ENCODE measurements around the gene STXBP5L. TPM values are rescaled to one million over a fixed set of nuclear protein-coding genes. Genes with fewer than 3 reads are reported as not detected.

Gene STXBP5L
- total RNA-seq, 1 experiment from 2014 or later, result 5.9 TPM

DNA sequence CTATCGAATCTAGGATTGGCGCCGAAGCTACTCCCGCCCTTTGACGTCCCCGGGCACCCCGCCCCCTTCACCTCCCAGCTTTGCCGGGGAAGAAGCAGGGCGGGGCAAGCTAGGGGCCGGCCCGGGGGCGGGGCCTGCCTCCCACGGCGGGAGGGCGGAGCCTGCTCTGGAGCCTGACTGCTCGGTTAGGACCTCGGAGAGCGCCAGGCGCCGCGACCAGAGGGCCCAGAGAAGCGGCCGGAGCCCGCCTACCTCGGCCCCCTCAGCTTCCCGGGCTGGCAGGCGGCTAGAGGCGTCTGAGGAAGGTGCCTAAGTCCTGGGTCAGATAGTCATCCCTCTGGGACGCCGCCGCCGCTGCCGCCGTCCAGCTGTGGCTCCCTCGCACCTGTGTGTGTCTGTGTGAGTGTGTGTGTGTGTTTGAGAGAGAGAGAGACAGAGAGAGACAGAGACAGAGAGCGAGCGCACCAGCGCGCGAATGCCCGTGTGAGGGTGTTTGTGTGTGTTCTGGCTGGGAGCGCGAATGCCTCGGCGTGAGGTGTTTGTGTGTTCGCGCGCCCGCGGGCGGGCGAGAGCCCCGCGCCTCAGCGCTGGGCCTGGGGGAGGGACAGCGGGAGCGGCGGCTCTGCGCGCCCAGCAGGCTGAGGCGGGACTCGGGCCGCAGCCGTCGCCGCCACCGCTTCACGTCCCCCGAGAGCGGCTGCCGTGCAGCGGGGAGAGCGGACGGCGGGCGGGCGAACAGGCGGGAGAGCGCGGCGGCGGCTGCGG lies at the start of gene STXBP5L (continued):
- TF ChIP-seq AFF4 (CRISPR knock-in tag; IDR thresholded peaks at IDR 0.05; ENCODE audit: borderline replicate concordance), result peak; percentile 71; the same call in 1 of the 2 replicates
- 0 out of 2 replicates have a peak, but pooled peaks have one; percentile 20 for TF ChIP-seq RELA (CRISPR knock-in tag; IDR thresholded peaks at IDR 0.05; ENCODE audit: borderline replicate concordance)
- no peak for TF ChIP-seq ZNF317 (CRISPR knock-in tag; IDR thresholded peaks at IDR 0.05; ENCODE audit: borderline replicate concordance, low read depth)
- peak; percentile 53; the same call in 1 of the 2 replicates for TF ChIP-seq E2F1 (CRISPR knock-in tag; IDR thresholded peaks at IDR 0.05)
- TF ChIP-seq, protein P1, sequence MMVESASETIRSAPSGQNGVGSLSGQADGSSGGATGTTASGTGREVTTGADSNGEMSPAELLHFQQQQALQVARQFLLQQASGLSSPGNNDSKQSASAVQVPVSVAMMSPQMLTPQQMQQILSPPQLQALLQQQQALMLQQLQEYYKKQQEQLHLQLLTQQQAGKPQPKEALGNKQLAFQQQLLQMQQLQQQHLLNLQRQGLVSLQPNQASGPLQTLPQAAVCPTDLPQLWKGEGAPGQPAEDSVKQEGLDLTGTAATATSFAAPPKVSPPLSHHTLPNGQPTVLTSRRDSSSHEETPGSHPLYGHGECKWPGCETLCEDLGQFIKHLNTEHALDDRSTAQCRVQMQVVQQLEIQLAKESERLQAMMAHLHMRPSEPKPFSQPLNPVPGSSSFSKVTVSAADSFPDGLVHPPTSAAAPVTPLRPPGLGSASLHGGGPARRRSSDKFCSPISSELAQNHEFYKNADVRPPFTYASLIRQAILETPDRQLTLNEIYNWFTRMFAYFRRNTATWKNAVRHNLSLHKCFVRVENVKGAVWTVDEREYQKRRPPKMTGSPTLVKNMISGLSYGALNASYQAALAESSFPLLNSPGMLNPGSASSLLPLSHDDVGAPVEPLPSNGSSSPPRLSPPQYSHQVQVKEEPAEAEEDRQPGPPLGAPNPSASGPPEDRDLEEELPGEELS (CRISPR knock-in tag; IDR thresholded peaks at IDR 0.05), result peak; percentile 63; the same call in 1 of the 2 replicates
- 0 out of 2 replicates have a peak, but pooled peaks have one; percentile 28 for TF ChIP-seq KAT7 (CRISPR knock-in tag; IDR thresholded peaks at IDR 0.05; ENCODE audit: borderline replicate concordance)
- TF ChIP-seq CREM (CRISPR knock-in tag; IDR thresholded peaks at IDR 0.05), result 0 out of 2 replicates have a peak, but pooled peaks have one; percentile 62
- TF ChIP-seq ZNF232 (CRISPR knock-in tag; IDR thresholded peaks at IDR 0.05), result 0 out of 2 replicates have a peak, but pooled peaks have one; percentile 85
- TF ChIP-seq SMAD3 (CRISPR knock-in tag; IDR thresholded peaks at IDR 0.05; ENCODE audit: borderline replicate concordance), result peak; percentile 85; the same call in 1 of the 2 replicates
- 0 out of 2 replicates have a peak, but pooled peaks have one; percentile 22 for TF ChIP-seq NR2C2 (CRISPR knock-in tag; IDR thresholded peaks at IDR 0.05)
- TF ChIP-seq ARID4B (CRISPR knock-in tag; IDR thresholded peaks at IDR 0.05; ENCODE audit: borderline replicate concordance), result peak; percentile 90; the same call in 1 of the 2 replicates
- peak; percentile 96 for TF ChIP-seq SP1 (CRISPR knock-in tag; conservative IDR thresholded peaks at IDR 0.05)
- TF ChIP-seq, protein P2, sequence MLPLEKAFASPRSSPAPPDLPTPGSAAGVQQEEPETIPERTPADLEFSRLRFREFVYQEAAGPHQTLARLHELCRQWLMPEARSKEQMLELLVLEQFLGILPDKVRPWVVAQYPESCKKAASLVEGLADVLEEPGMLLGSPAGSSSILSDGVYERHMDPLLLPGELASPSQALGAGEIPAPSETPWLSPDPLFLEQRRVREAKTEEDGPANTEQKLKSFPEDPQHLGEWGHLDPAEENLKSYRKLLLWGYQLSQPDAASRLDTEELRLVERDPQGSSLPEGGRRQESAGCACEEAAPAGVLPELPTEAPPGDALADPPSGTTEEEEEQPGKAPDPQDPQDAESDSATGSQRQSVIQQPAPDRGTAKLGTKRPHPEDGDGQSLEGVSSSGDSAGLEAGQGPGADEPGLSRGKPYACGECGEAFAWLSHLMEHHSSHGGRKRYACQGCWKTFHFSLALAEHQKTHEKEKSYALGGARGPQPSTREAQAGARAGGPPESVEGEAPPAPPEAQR (CRISPR knock-in tag; IDR thresholded peaks at IDR 0.05), result no peak
- peak; percentile 95 for TF ChIP-seq ETV6 (CRISPR knock-in tag; IDR thresholded peaks at IDR 0.05)
- TF ChIP-seq, protein P3, sequence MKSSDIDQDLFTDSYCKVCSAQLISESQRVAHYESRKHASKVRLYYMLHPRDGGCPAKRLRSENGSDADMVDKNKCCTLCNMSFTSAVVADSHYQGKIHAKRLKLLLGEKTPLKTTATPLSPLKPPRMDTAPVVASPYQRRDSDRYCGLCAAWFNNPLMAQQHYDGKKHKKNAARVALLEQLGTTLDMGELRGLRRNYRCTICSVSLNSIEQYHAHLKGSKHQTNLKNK (CRISPR knock-in tag; IDR thresholded peaks at IDR 0.05), result no peak
- TF ChIP-seq MYBL2 (CRISPR knock-in tag; IDR thresholded peaks at IDR 0.05), result peak; percentile 69; the same call in 1 of the 2 replicates
- TF ChIP-seq JUN (CRISPR knock-in tag; IDR thresholded peaks at IDR 0.05), result peak; percentile 60; the same call in 1 of the 2 replicates
- no peak for TF ChIP-seq ZNF121 (CRISPR knock-in tag; IDR thresholded peaks at IDR 0.05)

Measured in WTC11 (cell line).